Osteoblast (primary cell): ENCODE data around the gene SHH. TPM values are rescaled to one million over a fixed set of nuclear protein-coding genes. Genes with fewer than 3 reads are reported as not detected.

Experiments
- DNase-seq: peaks from one replicate; pipeline ENCODE4 v3.0.0; 2011; ENCODE audit warnings: low spot score, mixed read lengths; ENCODE audit not compliant: insufficient read length; ENCODE audit errors: missing footprints
- H2AFZ ChIP-seq: 2 replicates; pipeline ENCODE4 v1.6.0; 2011; ENCODE audit warnings: mild to moderate bottlenecking, low read length
- H3K27ac ChIP-seq: 2 replicates; pipeline ENCODE4 v1.5.1; 2011; ENCODE audit warnings: mild to moderate bottlenecking, low read depth, low read length, moderate library complexity
- H3K27me3 ChIP-seq: 2 replicates; pipeline ENCODE4 v1.6.0; 2012; ENCODE audit warnings: mild to moderate bottlenecking, control low read depth, inconsistent platforms, low read length, moderate library complexity; ENCODE audit not compliant: insufficient read depth
- H3K36me3 ChIP-seq: 2 replicates; pipeline ENCODE4 v1.5.1; 2011; ENCODE audit warnings: mild to moderate bottlenecking, low read length, control low read depth, moderate library complexity; ENCODE audit not compliant: insufficient read depth
- H3K4me1 ChIP-seq: 2 replicates; pipeline ENCODE4 v1.5.1; 2011; ENCODE audit warnings: mild to moderate bottlenecking, low read length, control low read depth, moderate library complexity; ENCODE audit not compliant: insufficient read depth
- H3K4me2 ChIP-seq: 2 replicates; pipeline ENCODE4 v1.6.0; 2011; ENCODE audit warnings: mild to moderate bottlenecking, low read length; ENCODE audit not compliant: insufficient read depth
- H3K4me3 ChIP-seq: fragments of 200-600 bp; sonication (generic); 3 replicates; pipeline ENCODE4 v1.5.1; 2012; ENCODE audit warnings: mild to moderate bottlenecking, low read length, inconsistent platforms; ENCODE audit not compliant: insufficient read depth
- H3K79me2 ChIP-seq: 2 replicates; pipeline ENCODE4 v1.6.0; 2012; ENCODE audit warnings: mild to moderate bottlenecking, low read length, control low read depth, inconsistent platforms; ENCODE audit not compliant: insufficient read depth
- H3K9me3 ChIP-seq: 2 replicates; pipeline ENCODE4 v1.5.1; 2011; ENCODE audit warnings: low read depth, low read length, control low read depth
- H4K20me1 ChIP-seq: 2 replicates; pipeline ENCODE4 v1.6.0; 2012; ENCODE audit warnings: mild to moderate bottlenecking, low read length, control low read depth; ENCODE audit not compliant: insufficient read depth
- total RNA-seq: library from RNA; depleted of rRNA; stranded (reverse); fragments of >200 nt; gene quantifications from 2 replicates; pipeline ENCODE4 v1.2.3, GENCODE V29; 2012
- TF ChIP-seq, protein P1 (sequence below): IDR thresholded peaks from 2 replicates; pipeline ENCODE4 v1.5.1; 2011; ENCODE audit warnings: mild to moderate bottlenecking, low read depth, low read length, moderate library complexity; ENCODE audit errors: extremely low read depth

Gene SHH
- total RNA-seq, 1 donor, result not detected

GRCh38 chr7:155804897-155805825, 7.1 kb downstream of the SHH start:
- H3K79me2 ChIP-seq, result no peaks in the 10 kb centered on the region
- H3K4me3 ChIP-seq, result peak overlapping the region; percentile 63
- H4K20me1 ChIP-seq, result no peaks in the 10 kb centered on the region
- peaks cover 83% of the 10 kb centered on the region for H3K27me3 ChIP-seq
- TF ChIP-seq, protein P1, sequence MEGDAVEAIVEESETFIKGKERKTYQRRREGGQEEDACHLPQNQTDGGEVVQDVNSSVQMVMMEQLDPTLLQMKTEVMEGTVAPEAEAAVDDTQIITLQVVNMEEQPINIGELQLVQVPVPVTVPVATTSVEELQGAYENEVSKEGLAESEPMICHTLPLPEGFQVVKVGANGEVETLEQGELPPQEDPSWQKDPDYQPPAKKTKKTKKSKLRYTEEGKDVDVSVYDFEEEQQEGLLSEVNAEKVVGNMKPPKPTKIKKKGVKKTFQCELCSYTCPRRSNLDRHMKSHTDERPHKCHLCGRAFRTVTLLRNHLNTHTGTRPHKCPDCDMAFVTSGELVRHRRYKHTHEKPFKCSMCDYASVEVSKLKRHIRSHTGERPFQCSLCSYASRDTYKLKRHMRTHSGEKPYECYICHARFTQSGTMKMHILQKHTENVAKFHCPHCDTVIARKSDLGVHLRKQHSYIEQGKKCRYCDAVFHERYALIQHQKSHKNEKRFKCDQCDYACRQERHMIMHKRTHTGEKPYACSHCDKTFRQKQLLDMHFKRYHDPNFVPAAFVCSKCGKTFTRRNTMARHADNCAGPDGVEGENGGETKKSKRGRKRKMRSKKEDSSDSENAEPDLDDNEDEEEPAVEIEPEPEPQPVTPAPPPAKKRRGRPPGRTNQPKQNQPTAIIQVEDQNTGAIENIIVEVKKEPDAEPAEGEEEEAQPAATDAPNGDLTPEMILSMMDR, result peak; percentile 11
- peaks cover 9% of the 10 kb centered on the region for H3K4me1 ChIP-seq
- no peak overlapping the region for H3K27ac ChIP-seq
- H3K4me2 ChIP-seq, result peak overlapping the region; percentile 81
- peak; percentile 99 for DNase-seq
- peak overlapping the region; percentile 56 for H2AFZ ChIP-seq
- no peaks in the 10 kb centered on the region for H3K9me3 ChIP-seq
- H3K36me3 ChIP-seq, result no peaks in the 10 kb centered on the region

DNA sequence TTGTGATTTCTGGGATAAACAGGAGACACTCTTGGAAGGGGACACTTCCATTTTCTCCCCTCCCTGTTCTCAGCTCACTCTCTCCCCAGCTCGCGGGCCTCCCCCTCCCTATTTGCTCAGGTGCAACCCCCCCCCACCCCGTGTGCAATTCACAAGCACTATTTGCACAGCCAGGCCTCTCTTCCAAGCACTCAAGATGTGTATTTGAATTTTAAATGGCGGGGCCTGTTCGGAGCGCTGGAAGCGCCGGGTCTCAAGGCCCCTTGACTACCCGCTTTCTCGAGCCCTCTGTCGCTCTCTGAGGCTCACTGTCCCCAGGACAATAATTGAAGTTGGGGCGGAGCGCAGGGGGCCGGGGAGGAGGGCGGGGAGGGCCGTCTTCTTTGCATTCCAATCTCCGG, 7.8 kb downstream of the SHH start:
- H3K27me3 ChIP-seq, result peaks cover 78% of the 10 kb centered on the region
- peak overlapping the region; percentile 81 for H3K4me2 ChIP-seq
- no peak for DNase-seq
- H4K20me1 ChIP-seq, result no peaks in the 10 kb centered on the region
- no peaks in the 10 kb centered on the region for H3K9me3 ChIP-seq
- peaks cover 9% of the 10 kb centered on the region for H3K4me1 ChIP-seq
- H3K36me3 ChIP-seq, result no peaks in the 10 kb centered on the region
- TF ChIP-seq, protein P1, result no peak
- no peak overlapping the region for H3K4me3 ChIP-seq
- no peaks in the 10 kb centered on the region for H3K79me2 ChIP-seq
- H2AFZ ChIP-seq, result no peak overlapping the region
- no peak overlapping the region for H3K27ac ChIP-seq

DNA sequence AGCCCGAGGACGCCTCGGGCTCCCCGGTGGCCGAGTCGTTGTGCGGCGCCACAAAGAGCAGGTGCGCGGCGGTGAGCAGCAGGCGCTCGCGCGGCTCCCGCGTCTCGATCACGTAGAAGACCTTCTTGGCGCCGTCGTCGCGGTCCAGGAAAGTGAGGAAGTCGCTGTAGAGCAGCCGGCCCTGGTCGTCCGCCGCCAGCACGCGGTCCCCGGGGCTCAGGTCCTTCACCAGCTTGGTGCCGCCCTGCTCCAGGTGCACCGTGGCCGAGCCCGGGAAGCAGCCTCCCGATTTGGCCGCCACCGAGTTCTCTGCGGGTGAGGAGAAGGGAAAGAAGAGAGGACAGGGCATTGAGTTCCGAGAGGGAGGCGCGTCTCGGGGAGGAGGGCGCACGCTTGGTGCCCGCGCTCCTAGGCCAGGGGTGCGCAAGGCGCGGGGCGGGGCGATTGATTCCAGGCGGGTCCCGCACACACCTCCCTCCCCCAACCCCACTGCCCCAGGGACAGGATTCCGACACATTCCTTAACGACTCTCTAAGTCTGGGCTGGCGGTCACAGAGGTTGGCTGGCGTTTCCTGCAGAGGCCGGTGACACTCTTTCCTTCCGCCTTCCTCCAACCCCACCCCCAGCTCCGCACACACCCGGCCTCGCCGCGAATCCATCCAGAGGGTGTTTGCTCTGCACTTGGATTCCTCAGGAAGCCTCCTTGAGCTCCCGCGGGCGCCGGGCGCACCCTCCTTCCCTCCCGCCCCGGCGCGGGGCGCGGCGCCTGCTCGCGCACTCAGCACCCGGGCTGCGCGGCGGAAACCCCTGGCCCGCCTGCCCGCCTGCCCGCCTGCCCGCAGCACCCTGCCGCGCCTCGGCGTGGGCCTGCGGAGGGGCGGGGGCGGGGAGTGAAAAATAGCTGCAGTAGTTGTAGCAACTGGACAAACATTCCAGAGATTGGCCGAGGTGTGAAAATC, 8.6 kb downstream of the SHH start:
- Histone ChIP-seq H3K4me2 (peak overlapping the region; percentile 48), H3K4me3 (peak overlapping the region; percentile 16), H3K4me1 (peaks cover 9% of the 10 kb centered on the region), H3K79me2 (no peaks in the 10 kb centered on the region), H2AFZ (no peak overlapping the region), H4K20me1 (no peaks in the 10 kb centered on the region), H3K27me3 (peaks cover 76% of the 10 kb centered on the region), H3K27ac (no peak overlapping the region), H3K9me3 (no peaks in the 10 kb centered on the region), H3K36me3 (no peaks in the 10 kb centered on the region)
- TF ChIP-seq, protein P1, result no peak
- peak; percentile 90 for DNase-seq
